ENCODE data around the gene GLOD5. TPM values are rescaled to one million over a fixed set of nuclear protein-coding genes. Genes with fewer than 3 reads are reported as not detected.

The GLOD5 gene
- total RNA-seq, 2 experiments from 2014 or later, result not detected

DNA sequence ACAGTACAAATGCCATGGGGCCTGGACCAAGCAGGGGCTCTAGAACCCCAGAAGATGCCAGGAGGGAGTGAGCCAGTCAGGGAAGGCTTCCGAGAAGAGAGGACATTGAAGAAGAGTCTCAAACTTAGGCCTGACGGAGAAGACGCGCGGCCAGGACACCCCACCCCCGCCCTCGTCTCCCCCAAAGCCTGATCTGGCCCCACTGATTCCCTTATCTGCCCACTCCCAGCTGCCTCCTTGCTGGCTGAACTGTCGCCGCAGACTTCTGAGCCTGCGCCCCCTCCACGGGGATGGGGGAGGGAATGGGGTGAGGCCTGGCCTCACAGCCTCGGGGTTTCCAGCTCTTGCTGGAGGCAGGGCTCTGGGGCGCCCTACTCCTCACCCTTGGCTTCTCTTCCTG is 21.2 kb downstream of the GLOD5 start:
- intact Hi-C loops (cut with DNase I, micrococcal nuclease), result no loop called here
- TF ChIP-seq CTCF (IDR thresholded peaks at IDR 0.05), result no peak
- Mint-ChIP-seq H3K27me3 (no peaks in the 10 kb centered on the region), H3K4me3 (no peak overlapping the region), H3K36me3 (ENCODE audit: low read depth) (no peaks in the 10 kb centered on the region), H3K9me3 (no peaks in the 10 kb centered on the region), H3K27ac (no peak overlapping the region), H3K4me1 (ENCODE audit: low read depth) (no peaks in the 10 kb centered on the region)
- Histone ChIP-seq H3K4me3 (ENCODE audit: low read length) (no peak overlapping the region), H3K27ac (ENCODE audit: low read depth in 1 of 2, low read length in 2 of 2) (no peak overlapping the region), H3K4me1 (ENCODE audit: insufficient read depth, low read length) (no peaks in the 10 kb centered on the region), H3K36me3 (ENCODE audit: insufficient read depth, low read length) (no peaks in the 10 kb centered on the region), H3K9me3 (ENCODE audit: control insufficient read depth in 1 of 2, insufficient read depth in 1 of 2, low read length in 2 of 2) (no peaks in the 10 kb centered on the region), H3K27me3 (ENCODE audit: control insufficient read depth in 1 of 2, insufficient read depth in 2 of 2, low read length in 2 of 2) (no peaks in the 10 kb centered on the region)
- ATAC-seq (ENCODE audit: poor library complexity) (no peak), DNase-seq (no peak)
- ChIA-PET POLR2A (no interaction called here), CTCF (interaction anchor here (0.6 kb wide), 1 partner anchor 496 kb away, joined by 3 read pairs; no protein-coding TSS in a partner anchor)

- DNase-seq (no peak), ATAC-seq (ENCODE audit: poor library complexity) (no peak)
- Histone ChIP-seq H3K27me3 (ENCODE audit: control insufficient read depth in 1 of 2, insufficient read depth in 2 of 2, low read length in 2 of 2) (no peaks in the 10 kb centered on the region), H3K9me3 (ENCODE audit: control insufficient read depth in 1 of 2, insufficient read depth in 1 of 2, low read length in 2 of 2) (no peaks in the 10 kb centered on the region), H3K4me1 (ENCODE audit: insufficient read depth, low read length) (peaks cover 2% of the 10 kb centered on the region), H3K4me3 (ENCODE audit: low read length) (no peak overlapping the region), H3K36me3 (ENCODE audit: insufficient read depth, low read length) (no peaks in the 10 kb centered on the region), H3K27ac (ENCODE audit: low read depth in 1 of 2, low read length in 2 of 2) (no peak overlapping the region)
- TF ChIP-seq CTCF (IDR thresholded peaks at IDR 0.05), result no peak
- intact Hi-C loops (cut with DNase I, micrococcal nuclease), result no loop called here
- no peaks in the 10 kb centered on the region for H3K4me1 Mint-ChIP-seq (ENCODE audit: low read depth)
- CTCF ChIA-PET, result no interaction called here
- no peaks in the 10 kb centered on the region for H3K9me3 Mint-ChIP-seq
- no peaks in the 10 kb centered on the region for H3K27me3 Mint-ChIP-seq
- POLR2A ChIA-PET, result no interaction called here
- no peak overlapping the region for H3K4me3 Mint-ChIP-seq
- no peaks in the 10 kb centered on the region for H3K36me3 Mint-ChIP-seq (ENCODE audit: low read depth)
- no peak overlapping the region for H3K27ac Mint-ChIP-seq
Observed at GRCh38 chrX:48784726-48785125, 23.2 kb downstream of the GLOD5 start.

DNA sequence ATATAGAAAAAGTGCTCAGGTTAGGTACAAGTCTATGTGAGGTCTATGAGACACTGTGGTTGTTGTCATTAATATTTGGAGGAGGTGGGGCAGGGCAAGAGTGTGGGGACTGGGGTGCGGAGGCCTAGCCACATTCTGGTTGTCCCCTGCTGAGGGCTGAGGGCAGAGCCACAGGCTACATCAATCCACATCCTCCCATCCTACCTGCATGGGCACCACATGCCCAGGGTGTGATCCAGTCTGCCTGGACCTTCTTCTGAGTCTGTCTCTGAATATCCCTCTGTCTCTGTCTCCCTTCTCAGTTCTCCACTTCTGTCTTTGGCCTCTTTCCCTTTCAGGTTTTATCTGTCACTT is 23.6 kb downstream of the GLOD5 start:
- Mint-ChIP-seq H3K27me3 (no peaks in the 10 kb centered on the region), H3K36me3 (ENCODE audit: low read depth) (no peaks in the 10 kb centered on the region), H3K4me1 (ENCODE audit: low read depth) (no peaks in the 10 kb centered on the region), H3K9me3 (no peaks in the 10 kb centered on the region), H3K4me3 (no peak overlapping the region), H3K27ac (no peak overlapping the region)
- Histone ChIP-seq H3K27ac (ENCODE audit: low read depth in 1 of 2, low read length in 2 of 2) (no peak overlapping the region), H3K4me3 (ENCODE audit: low read length) (no peak overlapping the region), H3K4me1 (ENCODE audit: insufficient read depth, low read length) (peaks cover 4% of the 10 kb centered on the region), H3K27me3 (ENCODE audit: control insufficient read depth in 1 of 2, insufficient read depth in 2 of 2, low read length in 2 of 2) (no peaks in the 10 kb centered on the region), H3K9me3 (ENCODE audit: control insufficient read depth in 1 of 2, insufficient read depth in 1 of 2, low read length in 2 of 2) (no peaks in the 10 kb centered on the region), H3K36me3 (ENCODE audit: insufficient read depth, low read length) (no peaks in the 10 kb centered on the region)
- POLR2A ChIA-PET, result no interaction called here
- DNase-seq (no peak), ATAC-seq (ENCODE audit: poor library complexity) (no peak)
- CTCF ChIA-PET, result no interaction called here
- TF ChIP-seq CTCF (IDR thresholded peaks at IDR 0.05), result no peak
- intact Hi-C loops (cut with DNase I, micrococcal nuclease), result no loop called here

All from CD4-positive, alpha-beta T cell (primary cell).